Caco-2 (cell line): ENCODE data around the gene NR5A2. TPM values are rescaled to one million over a fixed set of nuclear protein-coding genes. Genes with fewer than 3 reads are reported as not detected.

Experiments
- BruUV-seq: library from RNA; stranded (reverse); fragments of 400-500 nt; replicated peaks from 2 replicates; lab custom pipeline; 2021; lab: Mats Ljungman, UMichigan
- CTCF ChIA-PET: fragments of 300-600 bp; sonication (Branson Sonifier 250); formaldehyde crosslinking; loops from one replicate; lab custom pipeline; 2022; ENCODE audit warnings: antibody characterized with exemption; lab: Charles Lee
- POLR2A ChIA-PET: fragments of 300-600 bp; sonication (Branson Sonifier 250); formaldehyde crosslinking; loops from one replicate; lab custom pipeline; 2022; ENCODE audit warnings: antibody characterized with exemption; lab: Charles Lee
- DNase-seq, 2 experiments: peaks; one replicate each; pipeline versions ENCODE4 v3.0.0 to v3.0.0-alpha.2; 2020 to 2022
- H3K27me3 ChIP-seq: replicated peaks from 2 replicates; pipeline ENCODE4 v1.6.0; 2011; ENCODE audit warnings: low read length; ENCODE audit not compliant: control insufficient read depth, insufficient read depth
- H3K36me3 ChIP-seq: 2 replicates; pipeline ENCODE4 v1.5.1; 2011; ENCODE audit warnings: low read length; ENCODE audit not compliant: control insufficient read depth, insufficient read depth
- H3K4me1 ChIP-seq: fragments of 250-450 bp; sonication (Bioruptor Pico); 2 replicates; pipeline ENCODE4 v1.5.1; 2020; ENCODE audit warnings: mild to moderate bottlenecking
- H3K4me3 ChIP-seq: 2 replicates; pipeline ENCODE4 v1.5.1; 2011; ENCODE audit warnings: low read depth, mild to moderate bottlenecking, control low read depth, low read length
- H3K9me3 ChIP-seq: fragments of 250-450 bp; sonication (Bioruptor Pico); 2 replicates; pipeline ENCODE4 v1.5.1; 2020; ENCODE audit warnings: mild to moderate bottlenecking, moderate library complexity
- H3K27ac Mint-ChIP-seq: one replicate; pipeline ENCODE4 v1.8.0; 2022; ENCODE audit warnings: mixed read lengths; ENCODE audit not compliant: unreplicated experiment
- H3K27me3 Mint-ChIP-seq: one replicate; pipeline ENCODE4 v1.8.0; 2022; ENCODE audit warnings: mixed read lengths; ENCODE audit not compliant: insufficient read depth, unreplicated experiment
- H3K36me3 Mint-ChIP-seq: one replicate; pipeline ENCODE4 v1.8.0; 2022; ENCODE audit warnings: mild to moderate bottlenecking, mixed read lengths; ENCODE audit not compliant: insufficient read depth, unreplicated experiment
- H3K4me1 Mint-ChIP-seq: one replicate; pipeline ENCODE4 v1.8.0; 2022; ENCODE audit warnings: low read depth, mixed read lengths; ENCODE audit not compliant: unreplicated experiment
- H3K4me3 Mint-ChIP-seq: one replicate; pipeline ENCODE4 v1.8.0; 2022; ENCODE audit warnings: mild to moderate bottlenecking, moderate library complexity, mixed read lengths; ENCODE audit not compliant: unreplicated experiment
- H3K9me3 Mint-ChIP-seq: one replicate; pipeline ENCODE4 v1.8.0; 2022; ENCODE audit warnings: mixed read lengths; ENCODE audit not compliant: unreplicated experiment
- CTCF ChIP-seq, 2 experiments: fragments of 200-600 bp in 1 of 2; IDR thresholded peaks; 1 replicate in 1 of 2; 2 replicates in 1 of 2; pipeline versions ENCODE4 v1.5.1 to v1.8.0; 2011 to 2022; ENCODE audit warnings: antibody characterized with exemption in 1 of 2, control low read depth in 1 of 2, inconsistent platforms in 1 of 2, low read depth in 1 of 2, low read length in 1 of 2, mild to moderate bottlenecking in 1 of 2, moderate library complexity in 1 of 2; ENCODE audit not compliant: insufficient read depth in 1 of 2, severe bottlenecking in 1 of 2, unreplicated experiment in 1 of 2
- intact Hi-C: fragments of 100-400 bp; cut with micrococcal nuclease; formaldehyde crosslinking; loops from one replicate; pipeline ENCODE4 v1.10.0; 2022; ENCODE audit not compliant: unreplicated experiment
- total RNA-seq: library from RNA; stranded (reverse); gene quantifications from 2 replicates; pipeline ENCODE4 v1.2.3, GENCODE V29; 2022

NR5A2 gene
- total RNA-seq, 1 experiment from 2014 or later, result 6.5 TPM

- no peak for TF ChIP-seq CTCF (IDR thresholded peaks at IDR 0.05; ENCODE audit: insufficient read depth in 1 of 2, low read depth in 1 of 2, low read length in 1 of 2, severe bottlenecking in 1 of 2, unreplicated experiment in 1 of 2)
- ChIA-PET CTCF (no interaction called here), POLR2A (no interaction called here)
- H3K36me3 ChIP-seq, result no peaks in the 10 kb centered on the region
- intact Hi-C loops, result no loop called here
- no peak overlapping the region for H3K4me3 Mint-ChIP-seq
- H3K4me1 ChIP-seq, result peaks cover 3% of the 10 kb centered on the region; the same call in 1 of the 2 replicates
- H3K36me3 Mint-ChIP-seq, result no peaks in the 10 kb centered on the region
- H3K27me3 Mint-ChIP-seq, result no peaks in the 10 kb centered on the region
- H3K27me3 ChIP-seq, result no peaks in the 10 kb centered on the region
- no peak overlapping the region for H3K27ac Mint-ChIP-seq
- no peaks in the 10 kb centered on the region for H3K9me3 Mint-ChIP-seq
- H3K4me3 ChIP-seq, result no peak overlapping the region
- no peak for DNase-seq
- H3K4me1 Mint-ChIP-seq, result no peaks in the 10 kb centered on the region
- H3K9me3 ChIP-seq, result no peaks in the 10 kb centered on the region
- BruUV-seq, result no TSS peak
Measured at GRCh38 chr1:200226268-200226968, 198.9 kb downstream of the NR5A2 start.

- H3K4me3 Mint-ChIP-seq, result no peak overlapping the region
- H3K9me3 Mint-ChIP-seq, result no peaks in the 10 kb centered on the region
- no peak overlapping the region for H3K27ac Mint-ChIP-seq
- no peak for TF ChIP-seq CTCF (IDR thresholded peaks at IDR 0.05; ENCODE audit: insufficient read depth in 1 of 2, low read depth in 1 of 2, low read length in 1 of 2, severe bottlenecking in 1 of 2, unreplicated experiment in 1 of 2)
- no peak overlapping the region for H3K4me3 ChIP-seq
- BruUV-seq, result no TSS peak
- no peaks in the 10 kb centered on the region for H3K9me3 ChIP-seq
- DNase-seq, result no peak
- no peaks in the 10 kb centered on the region for H3K27me3 ChIP-seq
- H3K4me1 Mint-ChIP-seq, result no peaks in the 10 kb centered on the region
- peaks cover 8% of the 10 kb centered on the region; the same call in 1 of the 2 replicates for H3K4me1 ChIP-seq
- H3K36me3 Mint-ChIP-seq, result no peaks in the 10 kb centered on the region
- intact Hi-C loops, result no loop called here
- POLR2A ChIA-PET, result no interaction called here
- no peaks in the 10 kb centered on the region for H3K36me3 ChIP-seq
- no peaks in the 10 kb centered on the region for H3K27me3 Mint-ChIP-seq
- CTCF ChIA-PET, result no interaction called here
Measured at GRCh38 chr1:200226969-200227303, 199.4 kb downstream of the NR5A2 start.
